Gastroesophageal sphincter (tissue), 4 donors: ENCODE measurements around the gene ZBTB20. TPM values are rescaled to one million over a fixed set of nuclear protein-coding genes. Genes with fewer than 3 reads are reported as not detected.

Experiments used
- ATAC-seq: fragments of 150-250 bp; one replicate; pipeline ENCODE4 v1.9.1; 2016; ENCODE audit warnings: mild to moderate bottlenecking, moderate library complexity
- H3K27ac ChIP-seq, 4 donors: fragments of 200-600 bp; sonication (generic) in 3 of 4; 1 replicate in 3 of 4; 2 replicates in 1 of 4; pipeline ENCODE4 v1.5.1; 2016 to 2019
- H3K27me3 ChIP-seq: fragments of 200-600 bp; sonication (generic); one replicate; pipeline ENCODE4 v1.5.1; 2019
- H3K36me3 ChIP-seq, 2 donors: fragments of 200-600 bp; sonication (generic); one replicate each; pipeline ENCODE4 v1.5.1; 2019; ENCODE audit warnings: control low read depth in 1 of 2
- H3K4me1 ChIP-seq, 3 donors: fragments of 200-600 bp; sonication (generic); 1 replicate in 2 of 3; 2 replicates in 1 of 3; pipeline ENCODE4 v1.5.1; 2016 to 2019; ENCODE audit warnings: control low read depth in 2 of 3
- H3K4me3 ChIP-seq, 2 donors: fragments of 200-600 bp; sonication (generic); one replicate each; pipeline ENCODE4 v1.5.1; 2019; ENCODE audit warnings: mild to moderate bottlenecking in 1 of 2, moderate library complexity in 1 of 2
- H3K9me3 ChIP-seq, 3 donors: fragments of 200-600 bp; sonication (generic); one replicate each; pipeline ENCODE4 v1.5.1; 2017 to 2019; ENCODE audit warnings: control low read depth in 2 of 3
- CTCF ChIP-seq, 4 experiments: fragments of 200-600 bp in 2 of 4; fragments of 450-650 bp in 2 of 4; sonication (generic) in 1 of 4; IDR thresholded peaks; one replicate each; pipeline ENCODE4 v1.5.1; 2017 to 2019; ENCODE audit warnings: antibody characterized with exemption in 4 of 4, mild to moderate bottlenecking in 2 of 4, moderate library complexity in 2 of 4
- EP300 ChIP-seq: sonication (generic); formaldehyde crosslinking; IDR thresholded peaks from one replicate; pipeline ENCODE4 v1.6.1; 2017; ENCODE audit warnings: antibody characterized with exemption, mild to moderate bottlenecking
- POLR2A ChIP-seq, 2 donors: fragments of 450-650 bp; IDR thresholded peaks; one replicate each; pipeline ENCODE4 v1.6.1; 2017; ENCODE audit warnings: antibody characterized with exemption in 2 of 2, mild to moderate bottlenecking in 2 of 2, moderate library complexity in 1 of 2
- POLR2AphosphoS5 ChIP-seq: sonication (generic); formaldehyde crosslinking; IDR thresholded peaks from one replicate; pipeline ENCODE4 v1.6.1; 2017; ENCODE audit warnings: antibody characterized with exemption
- WGBS, 2 donors: methylation state at CpG; one replicate each; pipeline ENCODE4 v1.1.5; 2018; ENCODE audit warnings: low coverage in 1 of 2; 5-methylcytosine and 5-hydroxymethylcytosine counted together
- total RNA-seq, 4 donors: library from RNA; depleted of rRNA; stranded (reverse); fragments of >200 nt; gene quantifications; one replicate each; pipeline ENCODE4 v1.1.0, GENCODE V29; 2016

The ZBTB20 gene
- 100 to 1,000 TPM in 2 of 4 donors, 10 to 100 TPM in 2; 53.1 to 113 (median 98.4) TPM for total RNA-seq

DNA sequence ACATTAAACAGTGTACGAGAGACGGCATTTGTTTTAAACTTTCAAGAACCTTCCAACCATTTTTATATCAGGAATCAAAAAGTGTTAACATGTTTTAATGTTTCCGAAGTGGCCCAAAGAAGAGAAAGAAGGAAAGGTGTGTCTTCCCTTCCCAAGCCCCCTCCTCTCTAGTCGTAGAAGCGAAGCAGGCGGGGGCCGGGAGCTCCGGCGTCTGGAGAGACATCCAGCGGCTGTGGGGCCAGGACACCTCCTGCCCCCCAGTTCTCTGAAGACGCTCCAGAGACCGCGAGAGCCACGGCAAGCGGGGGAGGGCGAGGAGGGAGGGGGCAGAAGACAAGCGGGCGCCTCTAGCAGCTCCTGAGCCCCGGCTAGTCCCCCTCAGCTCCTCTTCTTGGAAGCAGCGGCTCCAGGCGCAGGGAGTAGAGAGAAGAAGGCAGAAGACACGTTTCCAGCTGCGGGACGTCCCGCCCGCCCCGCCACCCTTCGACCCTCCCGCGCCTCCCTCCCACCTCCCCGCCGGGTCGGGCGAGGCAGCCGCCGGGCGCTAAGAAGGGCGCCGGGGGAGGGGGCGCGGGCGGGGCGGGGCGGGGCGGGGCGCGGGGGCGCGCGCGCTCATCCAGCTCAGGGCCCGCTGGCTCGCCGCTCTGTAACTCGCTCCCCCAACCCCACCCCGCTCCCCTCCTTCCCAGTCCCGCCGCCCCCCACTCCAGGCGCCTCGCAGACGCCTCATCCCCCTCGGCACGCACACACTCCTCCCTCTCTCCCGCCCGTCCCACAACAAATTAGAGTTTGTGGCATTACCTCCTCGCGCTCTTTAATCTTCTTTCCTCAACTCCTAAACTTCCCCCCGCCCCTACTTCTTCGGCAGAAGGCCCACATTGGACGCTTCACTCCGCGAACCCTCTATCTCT is at the start of gene ZBTB20:
TSS of gene ZBTB20 (minus strand) at position 871 of the 911 bp plus-strand sequence.
- no peaks in the 10 kb centered on the region for H3K9me3 ChIP-seq
- no peaks in the 10 kb centered on the region for H3K27me3 ChIP-seq
- ATAC-seq, result peak; percentile 29
- H3K4me3 ChIP-seq, result peak within 1 kb of the TSS; percentile 81 to 96
- peaks cover 5 to 51% (median 7%) of the 10 kb centered on the region in 3 donors for H3K4me1 ChIP-seq
- H3K36me3 ChIP-seq, result no peaks in the 10 kb centered on the region
- peak within 1 kb of the TSS; percentile 96 to 99 (median 98) for H3K27ac ChIP-seq
- TF ChIP-seq CTCF (IDR thresholded peaks at IDR 0.05) (no peak), POLR2AphosphoS5 (peak; percentile 50), EP300 (no peak), POLR2A (IDR thresholded peaks at IDR 0.05) (peak; percentile 45 to 46)
- WGBS, 2 donors, result 0 to 3% methylated on average over 4 to 11 of the region's 72 CpGs

- no peak for ATAC-seq
- no peaks in the 10 kb centered on the region for H3K36me3 ChIP-seq
- peaks cover 0 to 4% (median 0%) of the 10 kb centered on the region in 3 donors for H3K9me3 ChIP-seq
- H3K27me3 ChIP-seq, result no peaks in the 10 kb centered on the region
- no peak for TF ChIP-seq CTCF (IDR thresholded peaks at IDR 0.05)
- TF ChIP-seq POLR2A (IDR thresholded peaks at IDR 0.05), result no peak
- no peak for TF ChIP-seq POLR2AphosphoS5
- no peak for TF ChIP-seq EP300
- no peak overlapping the region for H3K27ac ChIP-seq
- no peaks in the 10 kb centered on the region for H3K4me1 ChIP-seq
- WGBS, 2 donors, result 31 to 59% methylated on average over 4 of the region's 4 CpGs
- H3K4me3 ChIP-seq, result no peak overlapping the region
These were observed 47.4 kb upstream of the ZBTB20 start for GRCh38 chr3:115194476-115194875.

DNA sequence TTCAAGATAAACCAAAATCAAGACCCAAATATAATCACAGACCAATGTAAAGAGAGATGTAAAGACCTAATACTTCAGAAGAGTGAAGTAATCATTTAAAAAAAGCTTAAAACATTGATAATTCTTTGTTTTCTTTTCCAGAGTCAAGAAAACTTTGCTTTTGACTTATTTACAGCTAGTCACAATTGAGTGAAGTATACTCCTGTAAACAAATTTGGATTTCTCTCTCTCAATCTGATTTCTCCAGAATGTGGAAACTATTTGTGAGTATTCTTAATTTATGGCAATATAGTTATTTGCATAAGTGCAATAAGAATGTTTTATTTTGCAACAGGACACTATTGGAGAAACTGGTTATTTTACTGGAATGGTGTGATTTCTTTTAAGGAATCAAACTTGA is 43.7 kb upstream of the ZBTB20 start:
- Histone ChIP-seq H3K27me3 (no peaks in the 10 kb centered on the region), H3K4me3 (no peak overlapping the region), H3K4me1 (no peaks in the 10 kb centered on the region), H3K9me3 (peaks cover 0 to 4% (median 0%) of the 10 kb centered on the region in 3 donors), H3K36me3 (no peaks in the 10 kb centered on the region), H3K27ac (no peak overlapping the region)
- ATAC-seq, result no peak
- no peak for TF ChIP-seq POLR2A (IDR thresholded peaks at IDR 0.05)
- no peak for TF ChIP-seq POLR2AphosphoS5
- TF ChIP-seq EP300, result no peak
- TF ChIP-seq CTCF (IDR thresholded peaks at IDR 0.05), result no peak

- no peak for ATAC-seq
- Histone ChIP-seq H3K36me3 (no peaks in the 10 kb centered on the region), H3K27ac (no peak overlapping the region), H3K9me3 (peaks cover 0 to 4% (median 0%) of the 10 kb centered on the region in 3 donors), H3K4me1 (no peaks in the 10 kb centered on the region), H3K4me3 (no peak overlapping the region), H3K27me3 (no peaks in the 10 kb centered on the region)
- TF ChIP-seq EP300 (no peak), CTCF (IDR thresholded peaks at IDR 0.05) (no peak), POLR2AphosphoS5 (no peak), POLR2A (IDR thresholded peaks at IDR 0.05) (no peak)
- 81 to 88% methylated on average over 4 of the region's 4 CpGs for WGBS, 2 donors
These were observed 40.2 kb upstream of the ZBTB20 start for GRCh38 chr3:115187149-115187757.
